IPS-18a (cell line): ENCODE measurements around the gene HIGD2A.

Experiments used
- H3K27ac ChIP-seq: one replicate; pipeline ENCODE4 v1.5.1; 2013; ENCODE audit warnings: low read length
- H3K27me3 ChIP-seq: one replicate; pipeline ENCODE4 v1.6.1; 2013; ENCODE audit warnings: mild to moderate bottlenecking, low read length; ENCODE audit not compliant: control insufficient read depth, insufficient read depth
- H3K36me3 ChIP-seq: one replicate; pipeline ENCODE4 v1.6.1; 2013; ENCODE audit warnings: low read depth, low read length; ENCODE audit not compliant: control insufficient read depth
- H3K4me1 ChIP-seq: one replicate; pipeline ENCODE4 v1.6.1; 2013; ENCODE audit warnings: low read depth, low read length; ENCODE audit not compliant: control insufficient read depth
- H3K4me3 ChIP-seq: one replicate; pipeline ENCODE4 v1.5.1; 2013; ENCODE audit warnings: low read length
- H3K9ac ChIP-seq: one replicate; pipeline ENCODE4 v1.6.1; 2013; ENCODE audit warnings: mild to moderate bottlenecking, low read length, moderate library complexity
- H3K9me3 ChIP-seq: one replicate; pipeline ENCODE4 v1.6.1; 2013; ENCODE audit warnings: low read depth, low read length; ENCODE audit not compliant: control insufficient read depth

HIGD2A gene

DNA sequence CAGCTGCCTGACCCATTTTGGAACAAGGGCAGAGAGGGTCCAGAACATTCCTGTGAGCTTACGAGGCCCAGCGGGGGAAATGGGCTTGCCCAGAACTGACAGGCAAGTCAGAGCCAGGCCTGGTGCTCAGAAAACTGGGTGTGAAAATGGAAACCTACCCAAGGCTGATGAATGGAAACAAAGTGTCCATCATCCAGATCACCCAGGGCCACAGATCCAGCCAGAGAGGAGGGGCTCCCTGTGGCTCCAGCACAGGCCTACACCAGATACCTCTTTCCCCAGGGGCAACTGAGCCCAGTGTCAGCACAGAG is 24.7 kb downstream of the HIGD2A start:
- Histone ChIP-seq H3K27me3 (peaks cover 22% of the 10 kb centered on the region), H3K36me3 (no peaks in the 10 kb centered on the region), H3K4me1 (no peaks in the 10 kb centered on the region), H3K9me3 (no peaks in the 10 kb centered on the region), H3K27ac (no peak overlapping the region), H3K9ac (no peak overlapping the region), H3K4me3 (no peak overlapping the region)

DNA sequence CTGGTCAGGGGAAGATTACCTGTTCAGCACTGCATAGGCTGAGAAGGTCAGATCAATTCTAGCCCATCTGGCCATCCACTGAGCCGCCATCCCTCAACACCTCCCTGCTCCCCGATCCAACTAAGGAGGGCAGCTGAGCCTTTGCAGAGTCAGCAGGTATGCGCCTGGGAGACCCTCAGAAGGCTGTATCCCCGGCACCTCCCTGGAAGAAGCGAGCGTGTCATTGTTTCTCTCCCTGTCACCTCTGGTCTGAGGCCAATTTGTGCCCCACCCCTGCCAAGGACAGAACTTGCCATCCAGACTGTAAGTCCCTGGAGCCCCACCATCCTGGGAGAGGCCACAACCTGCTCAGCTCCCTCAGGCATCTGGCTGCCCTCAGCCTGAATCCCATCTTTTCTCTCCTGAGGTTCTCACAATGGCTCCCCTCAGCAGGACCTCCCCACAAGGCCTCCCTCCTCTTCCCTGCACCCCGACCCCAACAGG is 25.2 kb downstream of the HIGD2A start:
- Histone ChIP-seq H3K4me1 (no peaks in the 10 kb centered on the region), H3K9ac (no peak overlapping the region), H3K27me3 (peaks cover 23% of the 10 kb centered on the region), H3K4me3 (no peak overlapping the region), H3K9me3 (no peaks in the 10 kb centered on the region), H3K27ac (no peak overlapping the region), H3K36me3 (no peaks in the 10 kb centered on the region)

DNA sequence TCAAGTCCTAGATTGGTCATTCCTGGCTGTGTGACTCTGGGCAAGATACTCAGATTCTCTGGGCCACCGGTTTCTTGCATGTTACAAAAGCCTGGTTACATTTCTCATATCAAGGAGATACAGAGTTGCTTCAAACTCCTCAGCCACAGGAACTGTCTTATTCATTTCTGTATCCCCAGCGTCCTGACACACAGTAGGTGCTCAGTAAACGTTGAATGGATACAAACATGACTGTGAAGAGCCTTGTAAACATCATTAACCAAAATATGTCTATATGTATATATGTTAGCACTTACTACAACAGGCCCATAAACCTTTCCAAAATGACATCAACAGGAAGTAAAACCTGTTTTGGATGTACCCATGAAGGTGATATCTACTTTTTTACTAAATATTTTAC is 26.2 kb downstream of the HIGD2A start:
- H3K4me3 ChIP-seq, result no peak overlapping the region
- no peaks in the 10 kb centered on the region for H3K36me3 ChIP-seq
- peaks cover 23% of the 10 kb centered on the region for H3K27me3 ChIP-seq
- no peaks in the 10 kb centered on the region for H3K4me1 ChIP-seq
- H3K9me3 ChIP-seq, result no peaks in the 10 kb centered on the region
- H3K9ac ChIP-seq, result no peak overlapping the region
- H3K27ac ChIP-seq, result no peak overlapping the region

DNA sequence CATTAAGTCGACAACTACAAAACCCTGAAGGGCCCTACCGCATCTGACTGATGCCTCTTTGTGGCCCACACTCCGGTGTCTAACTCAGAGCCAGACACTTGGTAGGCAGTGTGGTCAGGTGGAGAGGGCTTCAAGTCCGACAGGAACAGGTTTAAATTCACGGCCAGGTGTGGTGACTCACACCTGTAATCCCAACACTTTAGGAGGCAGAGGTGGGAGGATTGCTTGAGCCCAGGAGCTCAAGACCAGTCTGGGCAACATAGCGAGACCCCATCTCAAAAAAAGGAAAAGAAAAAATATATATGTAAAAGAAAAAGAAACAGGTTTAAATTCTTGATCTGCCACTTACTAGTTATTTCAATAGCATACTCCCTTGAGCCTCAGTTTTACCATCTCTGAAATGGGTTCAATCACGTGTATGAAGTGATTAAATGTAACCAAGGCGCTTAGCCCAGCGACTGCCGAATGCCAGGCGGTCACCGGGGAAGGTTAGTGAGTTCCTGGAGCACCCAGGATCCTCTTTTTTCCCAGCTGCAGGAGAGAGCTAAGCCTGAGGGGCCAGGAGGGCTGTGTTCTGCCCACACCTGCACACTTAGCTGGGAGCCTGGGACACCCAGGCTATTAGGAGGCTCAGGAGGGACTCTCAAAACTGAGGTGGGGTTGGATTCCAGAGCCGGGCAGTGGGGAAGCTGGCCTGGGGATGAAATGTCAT is 26.8 kb downstream of the HIGD2A start:
- Histone ChIP-seq H3K4me1 (no peaks in the 10 kb centered on the region), H3K27ac (no peak overlapping the region), H3K9me3 (no peaks in the 10 kb centered on the region), H3K27me3 (peaks cover 23% of the 10 kb centered on the region), H3K36me3 (no peaks in the 10 kb centered on the region), H3K9ac (peak overlapping the region; percentile 23), H3K4me3 (peak overlapping the region; percentile 62)

DNA sequence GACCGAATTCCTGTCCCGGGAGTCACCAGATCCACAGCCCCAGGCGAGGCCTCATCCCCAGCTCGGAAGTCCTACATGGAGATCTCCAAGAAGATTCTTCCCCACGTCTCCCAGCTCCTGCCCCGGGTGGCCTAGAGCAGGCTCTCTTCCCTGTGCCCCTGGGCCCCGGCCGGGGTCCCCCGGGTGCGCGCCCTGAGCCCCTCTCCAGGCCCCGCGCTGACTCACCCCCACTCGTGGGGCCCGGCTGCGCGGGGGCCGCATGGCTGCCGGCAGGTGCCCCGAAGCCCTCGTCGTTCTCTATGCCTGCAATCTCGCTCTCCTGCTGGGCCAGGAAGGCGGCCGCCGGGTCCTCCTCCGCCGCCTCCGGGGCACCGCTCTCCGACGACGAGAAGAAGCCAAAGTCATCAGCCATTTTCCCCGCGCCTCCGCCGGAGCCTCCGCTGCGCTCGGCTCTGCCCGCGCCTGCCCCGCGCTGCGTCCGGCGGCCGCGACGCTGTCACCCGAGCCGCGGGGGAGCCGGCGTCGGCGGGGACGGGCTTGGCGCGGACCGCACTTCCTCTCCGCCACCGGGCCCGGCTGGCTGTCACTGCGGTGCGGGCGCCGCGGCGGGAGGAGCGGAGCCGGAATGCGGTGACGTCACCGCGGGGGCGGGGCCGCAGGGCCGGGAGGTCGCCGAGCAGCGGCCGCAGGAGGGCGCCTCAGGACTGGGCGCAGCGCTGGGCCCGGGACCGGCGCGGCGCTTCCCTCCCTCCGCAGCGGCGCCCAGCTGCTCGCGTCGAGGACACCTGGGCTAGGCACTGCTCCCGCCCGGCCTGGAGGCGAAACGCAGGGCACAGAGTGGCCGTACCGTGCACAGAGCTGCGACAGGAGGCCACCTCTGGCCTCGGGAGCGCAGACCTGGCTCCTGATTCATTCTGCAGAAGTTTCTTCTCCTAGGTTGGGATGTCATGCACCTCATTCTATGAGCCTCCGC is 27.7 kb downstream of the HIGD2A start, which contains the start of gene CLTB:
TSS of gene CLTB (minus strand) at position 588 of the 973 bp plus-strand sequence. CDS start at position 412, 176 bp downstream.
- H3K27ac ChIP-seq, result no peak within 1 kb of the TSS
- no peaks in the 10 kb centered on the region for H3K4me1 ChIP-seq
- H3K9ac ChIP-seq, result peak within 1 kb of the TSS; percentile 23
- H3K27me3 ChIP-seq, result peaks cover 23% of the 10 kb centered on the region
- no peaks in the 10 kb centered on the region for H3K36me3 ChIP-seq
- peak within 1 kb of the TSS; percentile 62 for H3K4me3 ChIP-seq
- peaks cover 2% of the 10 kb centered on the region for H3K9me3 ChIP-seq

DNA sequence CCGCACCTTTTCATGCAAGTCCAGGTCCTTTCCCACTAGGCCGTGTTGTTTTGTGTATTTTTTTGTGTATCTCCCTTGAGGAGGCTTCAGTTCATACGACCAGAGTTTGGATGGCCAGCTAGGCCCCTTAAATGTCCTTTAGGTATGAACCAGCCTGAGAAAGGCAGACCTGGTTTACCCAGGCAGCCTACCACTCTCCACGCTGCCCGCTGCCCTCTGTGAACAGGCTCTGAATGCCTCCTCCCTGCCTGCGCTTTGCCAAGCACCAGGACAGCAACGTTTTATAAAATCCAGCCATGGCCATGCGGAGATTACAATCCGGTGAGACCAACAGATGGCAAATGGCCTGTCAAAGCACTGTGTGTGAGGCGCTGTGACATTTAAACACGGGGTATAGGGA is 28.4 kb downstream of the HIGD2A start:
- H3K27ac ChIP-seq, result no peak overlapping the region
- no peaks in the 10 kb centered on the region for H3K4me1 ChIP-seq
- peaks cover 23% of the 10 kb centered on the region for H3K27me3 ChIP-seq
- peaks cover 5% of the 10 kb centered on the region for H3K9me3 ChIP-seq
- no peak overlapping the region for H3K9ac ChIP-seq
- no peaks in the 10 kb centered on the region for H3K36me3 ChIP-seq
- peak overlapping the region; percentile 42 for H3K4me3 ChIP-seq

DNA sequence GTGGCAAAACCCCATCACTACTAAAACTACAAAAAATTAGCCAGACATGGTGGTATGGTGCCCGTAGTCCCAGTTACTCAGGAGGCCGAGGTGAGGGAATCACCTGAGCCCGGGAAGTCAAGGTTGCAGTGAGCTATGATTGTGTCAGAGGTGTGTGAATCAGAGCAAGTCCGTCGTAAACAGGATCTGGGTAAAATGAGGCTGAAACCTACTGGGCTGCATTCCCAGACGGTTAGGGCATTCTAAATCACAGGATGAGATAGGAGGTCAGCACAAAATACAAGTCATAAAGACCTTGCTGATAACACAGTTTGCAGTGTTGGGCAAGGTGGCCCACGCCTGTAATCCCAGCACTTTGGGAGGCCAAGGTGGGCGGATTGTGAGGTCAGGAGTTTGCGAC is 29.7 kb downstream of the HIGD2A start:
- no peak overlapping the region for H3K4me3 ChIP-seq
- H3K36me3 ChIP-seq, result no peaks in the 10 kb centered on the region
- H3K9ac ChIP-seq, result no peak overlapping the region
- H3K27ac ChIP-seq, result no peak overlapping the region
- H3K4me1 ChIP-seq, result no peaks in the 10 kb centered on the region
- H3K9me3 ChIP-seq, result peaks cover 5% of the 10 kb centered on the region
- H3K27me3 ChIP-seq, result peaks cover 23% of the 10 kb centered on the region

DNA sequence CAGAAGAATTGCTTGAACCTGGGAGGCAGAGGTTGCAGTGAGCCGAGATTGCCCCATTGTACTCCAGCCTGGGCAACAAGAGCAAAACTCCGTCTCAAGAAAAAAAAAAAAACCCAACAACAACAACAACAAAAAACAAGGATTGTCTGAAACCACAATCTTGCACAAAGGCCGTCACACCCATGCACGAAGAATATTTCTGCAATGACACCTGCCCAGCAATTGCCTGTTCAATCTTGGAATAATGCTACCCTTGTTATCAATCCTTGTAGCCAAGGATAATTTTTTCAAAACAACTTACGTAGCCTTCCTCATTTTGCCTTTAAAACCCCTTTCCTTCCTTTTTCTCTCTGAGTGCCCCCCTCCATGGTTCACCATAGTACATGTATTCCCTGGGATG is 31.5 kb downstream of the HIGD2A start:
- H3K9me3 ChIP-seq, result peaks cover 5% of the 10 kb centered on the region

DNA sequence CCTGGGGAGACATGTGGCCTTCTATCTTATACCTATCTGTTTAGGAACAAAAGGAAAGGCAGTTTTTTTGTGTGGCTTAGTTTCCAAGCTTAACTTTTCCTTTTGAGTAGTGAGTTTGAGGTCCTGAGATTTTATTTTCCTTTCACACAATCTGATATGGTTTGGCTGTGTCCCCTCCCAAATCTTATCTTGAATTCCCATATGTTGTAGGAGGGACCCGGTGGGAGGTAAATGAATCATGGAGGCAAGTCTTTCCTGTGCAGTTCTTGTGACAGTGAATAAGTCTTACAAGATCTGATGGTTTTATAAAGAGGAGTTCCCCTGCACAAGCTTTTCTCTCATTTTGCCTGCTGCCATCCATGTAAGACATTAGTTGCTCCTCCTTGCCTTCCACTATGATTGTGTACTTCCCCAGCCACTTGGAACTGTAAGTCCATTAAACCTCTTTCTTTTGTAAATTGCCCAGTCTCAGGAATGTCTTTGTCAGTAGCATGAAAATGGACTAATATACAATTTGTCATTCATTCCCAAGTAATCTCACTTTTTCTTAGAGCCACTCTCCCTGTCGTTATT is 32.5 kb downstream of the HIGD2A start:
- Histone ChIP-seq H3K36me3 (no peaks in the 10 kb centered on the region), H3K9me3 (peaks cover 5% of the 10 kb centered on the region), H3K4me3 (no peak overlapping the region), H3K27ac (no peak overlapping the region), H3K9ac (no peak overlapping the region), H3K27me3 (peaks cover 18% of the 10 kb centered on the region), H3K4me1 (no peaks in the 10 kb centered on the region)

More for the DNA sequence above, 31.5 kb downstream of the HIGD2A start:
- no peaks in the 10 kb centered on the region for H3K36me3 ChIP-seq
- no peaks in the 10 kb centered on the region for H3K4me1 ChIP-seq
- no peak overlapping the region for H3K27ac ChIP-seq
- H3K4me3 ChIP-seq, result no peak overlapping the region
- H3K9ac ChIP-seq, result no peak overlapping the region
- H3K27me3 ChIP-seq, result peaks cover 23% of the 10 kb centered on the region

DNA sequence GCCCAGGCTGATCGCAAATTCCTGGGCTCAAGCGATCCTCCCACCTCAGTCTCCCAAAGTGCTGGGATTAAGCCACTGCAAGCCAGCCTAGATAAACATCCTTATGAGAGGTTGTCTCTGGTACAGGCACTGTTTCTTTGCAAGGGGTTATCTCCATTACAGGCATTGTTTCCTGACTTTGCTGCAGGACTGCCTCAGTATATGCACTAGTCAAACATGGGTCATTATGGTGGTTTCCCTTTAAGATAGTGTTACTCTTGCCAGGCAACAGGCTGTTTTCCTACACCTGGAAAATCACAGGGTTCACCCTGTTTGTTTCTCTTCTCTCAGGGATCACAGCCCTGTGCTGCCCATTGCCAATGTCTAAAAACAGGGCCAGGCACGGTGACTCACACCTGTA is 35.6 kb downstream of the HIGD2A start:
- H3K9ac ChIP-seq, result no peak overlapping the region
- no peak overlapping the region for H3K27ac ChIP-seq
- H3K4me3 ChIP-seq, result no peak overlapping the region
- no peaks in the 10 kb centered on the region for H3K4me1 ChIP-seq
- H3K36me3 ChIP-seq, result no peaks in the 10 kb centered on the region
- peaks cover 5% of the 10 kb centered on the region for H3K9me3 ChIP-seq
- no peaks in the 10 kb centered on the region for H3K27me3 ChIP-seq

DNA sequence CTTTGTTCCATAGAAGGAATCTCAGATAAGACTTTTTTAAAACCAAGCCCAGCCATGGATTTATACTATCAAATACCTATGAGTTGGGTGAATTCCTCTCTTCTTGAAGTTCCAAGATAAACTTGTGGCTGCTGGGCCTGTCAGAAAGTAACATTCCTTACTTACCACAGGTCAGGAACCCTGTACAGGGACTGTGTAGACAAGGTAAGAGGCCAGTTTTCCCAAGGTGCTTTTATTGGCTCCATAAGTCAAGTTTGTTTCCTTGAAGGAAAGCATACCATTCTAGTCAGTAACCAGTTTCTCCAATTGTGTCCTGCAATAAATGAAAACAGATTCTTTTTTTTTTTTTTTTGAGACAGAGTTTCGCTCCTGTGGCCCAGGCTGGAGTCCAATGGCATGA is 36.6 kb downstream of the HIGD2A start:
- Histone ChIP-seq H3K4me1 (no peaks in the 10 kb centered on the region), H3K9me3 (peaks cover 5% of the 10 kb centered on the region), H3K9ac (no peak overlapping the region), H3K27me3 (no peaks in the 10 kb centered on the region), H3K4me3 (no peak overlapping the region), H3K27ac (no peak overlapping the region), H3K36me3 (no peaks in the 10 kb centered on the region)
